NCI-H2081 treated with DMSO at 0.1 percent for 48 hours (cell line): ENCODE data around the gene FUT7.
"Not testable (repeated sequence)": the region's sequence is repeated elsewhere in the genome, so short reads cannot be mapped to it uniquely, and the experiment has no call there.

Source experiments
- DNase-seq: peaks from one replicate; lab custom pipeline; 2025; lab: John Stamatoyannopoulos, UW

The FUT7 gene

DNA sequence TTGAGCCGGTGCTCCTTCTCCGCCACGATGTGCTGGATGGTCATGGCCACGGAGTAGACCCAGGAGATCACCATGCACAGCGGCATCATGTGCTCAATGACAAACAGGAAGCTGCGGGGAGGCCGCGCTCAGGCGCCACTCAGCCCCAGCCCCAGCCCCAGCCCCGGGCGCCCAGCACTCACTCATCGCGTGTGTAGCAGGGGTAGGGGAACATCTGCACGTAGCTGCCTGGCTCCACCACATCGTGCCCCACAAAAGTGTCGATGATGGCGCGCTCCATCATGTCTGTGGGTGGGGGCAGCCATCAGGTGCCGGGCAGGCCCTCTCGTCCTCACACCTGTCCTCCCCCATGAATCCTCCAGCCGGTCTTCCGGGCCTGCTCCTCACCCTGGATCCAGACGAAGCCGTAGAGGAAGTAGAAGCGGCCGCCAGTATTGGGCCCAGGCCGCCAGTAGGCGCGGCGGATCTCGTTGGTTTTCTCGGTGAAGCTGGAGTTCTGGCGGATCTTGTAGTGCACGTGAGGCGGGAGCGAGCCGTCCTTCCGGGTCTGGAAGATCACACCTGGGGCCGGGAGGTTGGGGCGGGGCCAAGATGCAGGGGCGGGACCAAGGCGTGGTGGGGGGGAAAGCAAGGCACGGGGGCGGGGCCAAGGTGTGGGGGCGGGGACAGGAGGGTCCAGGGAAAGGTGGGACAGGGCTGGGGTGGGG lies 13.9 kb downstream of the FUT7 start:
- no peak for DNase-seq

DNA sequence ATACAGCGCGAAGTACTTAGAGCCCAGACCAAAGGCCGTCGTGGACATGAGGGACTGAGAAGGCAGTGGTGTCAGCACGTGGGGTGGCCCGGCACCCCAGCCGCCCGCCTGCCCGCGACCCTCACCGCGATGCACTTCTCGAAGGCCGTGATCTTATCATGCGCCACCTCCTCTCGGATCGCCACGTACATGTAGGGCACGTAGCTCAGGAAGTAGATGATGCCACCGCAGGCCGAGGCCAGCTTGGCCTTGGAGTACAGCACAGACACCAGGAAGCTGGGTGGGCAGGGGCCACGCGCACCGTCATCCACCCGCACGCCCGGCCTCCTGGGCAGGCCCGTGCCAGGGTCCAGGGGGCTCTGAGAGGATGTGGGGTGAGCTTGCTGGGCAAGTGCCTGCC lies 14.8 kb downstream of the FUT7 start:
- DNase-seq: no peak

DNA sequence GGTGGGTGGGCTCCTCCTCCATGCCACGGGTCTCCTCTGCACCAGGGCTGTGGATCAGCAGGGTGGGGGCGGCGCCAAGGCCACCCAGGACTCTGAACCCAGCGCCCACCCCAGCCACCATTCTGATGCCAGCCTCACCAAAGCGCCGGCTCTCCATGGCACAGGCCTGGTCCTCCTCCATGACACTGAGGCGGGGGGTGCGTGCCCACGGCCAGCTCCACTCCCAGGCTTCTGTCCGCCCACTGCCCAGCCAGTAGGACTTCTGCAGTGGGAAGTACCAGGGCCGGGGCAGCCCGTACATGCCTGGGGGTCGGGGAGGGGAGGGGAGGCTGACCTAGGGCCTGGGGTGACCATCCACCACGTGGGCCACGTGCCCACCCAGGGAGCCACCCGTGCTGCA lies 15.5 kb downstream of the FUT7 start:
- no peak for DNase-seq

DNA sequence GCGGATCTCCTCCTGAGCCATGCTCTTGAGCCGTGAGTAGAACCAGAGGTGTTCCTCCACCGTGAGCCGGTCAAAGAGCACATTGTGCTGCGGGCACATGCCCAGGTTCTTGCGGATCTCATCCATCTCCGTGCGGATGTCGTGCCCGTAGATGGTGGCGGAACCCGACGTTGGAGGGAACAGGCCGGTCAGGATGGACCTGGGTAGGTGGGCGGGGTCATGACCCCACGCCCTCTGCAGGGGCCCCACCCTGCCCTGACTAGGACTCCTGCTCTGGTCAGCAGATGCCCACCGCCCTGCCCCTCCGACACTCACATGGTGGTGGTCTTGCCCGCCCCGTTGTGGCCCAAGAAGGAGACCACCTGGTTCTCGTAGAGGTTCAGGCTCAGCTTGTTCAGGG lies 15.9 kb downstream of the FUT7 start:
- DNase-seq: no peak

DNA sequence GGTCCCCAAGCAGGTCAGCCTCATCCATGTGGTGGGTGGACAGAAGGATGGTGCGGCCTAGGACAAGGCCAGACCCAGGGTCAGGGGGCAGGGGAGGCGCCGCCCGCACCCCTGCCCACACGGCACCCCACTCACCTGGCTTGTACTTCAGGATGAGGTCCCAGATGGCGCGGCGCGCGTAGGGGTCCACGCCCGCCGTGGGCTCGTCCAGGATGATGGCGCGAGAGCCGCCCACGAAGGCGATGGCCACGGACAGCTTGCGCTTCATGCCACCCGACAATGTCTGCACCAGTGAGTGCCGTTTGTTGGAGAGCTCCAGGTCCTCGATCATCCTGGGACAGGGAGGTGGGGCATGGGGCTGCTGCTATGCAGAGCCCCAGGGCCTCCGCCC lies 16.4 kb downstream of the FUT7 start:
- no peak for DNase-seq

DNA sequence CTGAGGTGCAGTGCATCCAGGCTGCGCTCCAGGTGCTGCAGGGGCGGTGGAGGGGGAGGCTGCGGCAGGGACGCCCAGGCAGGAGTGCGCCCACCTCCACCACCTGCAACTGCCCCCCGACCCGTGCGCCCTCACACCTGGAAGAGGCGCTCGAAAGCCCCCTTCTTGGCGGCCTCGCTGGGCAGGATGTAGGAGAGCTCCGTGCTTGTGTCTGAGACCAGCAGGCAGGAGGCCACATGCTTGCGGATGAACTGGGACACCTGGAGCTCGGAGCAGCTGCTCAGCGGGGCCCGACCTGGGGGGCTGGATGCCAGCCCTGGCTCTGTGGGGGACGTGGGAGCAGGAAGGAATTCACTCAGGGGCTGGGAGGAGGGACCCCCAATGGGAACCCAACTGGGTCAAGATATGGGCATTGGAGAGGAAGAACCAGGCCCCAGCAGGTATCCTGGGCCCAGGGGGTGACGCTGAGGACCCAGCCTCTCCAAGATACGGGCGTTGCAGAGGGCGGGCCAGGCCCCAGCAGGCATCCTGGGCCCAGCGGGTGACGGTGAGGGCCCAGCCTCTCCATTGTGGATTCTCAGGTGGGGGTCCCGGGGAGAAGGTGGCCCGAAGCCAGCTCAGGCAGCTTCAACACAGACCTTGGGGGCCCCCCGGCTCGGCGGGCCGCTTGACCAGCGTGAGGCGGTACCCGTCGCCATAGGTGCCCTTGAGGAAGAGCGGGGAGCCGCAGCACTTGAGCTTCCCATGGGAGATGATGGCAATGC lies 16.9 kb downstream of the FUT7 start:
- DNase-seq: no peak

DNA sequence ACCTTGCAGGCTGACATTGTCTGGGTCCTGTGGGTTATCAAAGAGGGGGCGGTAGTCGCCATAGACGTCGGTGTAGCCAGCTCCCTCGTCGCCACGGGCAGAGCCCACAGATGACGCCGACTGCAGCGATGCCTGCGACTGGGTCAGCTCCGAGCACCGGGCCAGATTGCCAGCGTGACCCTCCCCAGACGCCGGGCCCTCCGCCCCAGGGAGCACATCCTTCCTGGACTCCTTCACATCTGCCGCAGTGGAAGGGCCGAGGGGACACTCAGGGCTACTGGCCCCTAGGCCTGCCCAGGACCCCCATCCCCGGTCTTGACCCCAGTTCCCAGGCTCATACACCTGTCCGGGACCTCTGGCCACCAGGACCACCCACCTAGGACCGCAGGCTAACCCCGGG lies 17.7 kb downstream of the FUT7 start:
- no peak for DNase-seq

DNA sequence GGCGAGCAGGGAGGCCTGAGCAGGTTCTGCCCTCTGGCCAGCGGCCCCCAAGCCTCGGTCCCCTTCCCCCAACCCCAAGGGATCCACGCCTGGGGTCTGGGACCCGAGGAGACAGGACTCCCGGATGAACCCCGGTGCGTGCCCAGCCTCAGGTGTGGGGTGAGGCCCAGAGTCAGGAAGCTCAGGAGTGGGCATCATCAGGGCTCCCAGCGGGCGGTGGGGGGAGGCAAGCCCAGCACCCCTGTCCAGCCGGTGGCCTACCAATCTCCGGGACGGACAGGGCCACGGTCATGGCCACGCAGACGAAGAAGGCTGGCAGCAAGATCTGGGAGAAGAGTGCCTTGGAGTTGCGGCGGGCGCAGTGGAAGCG lies 18.3 kb downstream of the FUT7 start:
- DNase-seq: no peak

DNA sequence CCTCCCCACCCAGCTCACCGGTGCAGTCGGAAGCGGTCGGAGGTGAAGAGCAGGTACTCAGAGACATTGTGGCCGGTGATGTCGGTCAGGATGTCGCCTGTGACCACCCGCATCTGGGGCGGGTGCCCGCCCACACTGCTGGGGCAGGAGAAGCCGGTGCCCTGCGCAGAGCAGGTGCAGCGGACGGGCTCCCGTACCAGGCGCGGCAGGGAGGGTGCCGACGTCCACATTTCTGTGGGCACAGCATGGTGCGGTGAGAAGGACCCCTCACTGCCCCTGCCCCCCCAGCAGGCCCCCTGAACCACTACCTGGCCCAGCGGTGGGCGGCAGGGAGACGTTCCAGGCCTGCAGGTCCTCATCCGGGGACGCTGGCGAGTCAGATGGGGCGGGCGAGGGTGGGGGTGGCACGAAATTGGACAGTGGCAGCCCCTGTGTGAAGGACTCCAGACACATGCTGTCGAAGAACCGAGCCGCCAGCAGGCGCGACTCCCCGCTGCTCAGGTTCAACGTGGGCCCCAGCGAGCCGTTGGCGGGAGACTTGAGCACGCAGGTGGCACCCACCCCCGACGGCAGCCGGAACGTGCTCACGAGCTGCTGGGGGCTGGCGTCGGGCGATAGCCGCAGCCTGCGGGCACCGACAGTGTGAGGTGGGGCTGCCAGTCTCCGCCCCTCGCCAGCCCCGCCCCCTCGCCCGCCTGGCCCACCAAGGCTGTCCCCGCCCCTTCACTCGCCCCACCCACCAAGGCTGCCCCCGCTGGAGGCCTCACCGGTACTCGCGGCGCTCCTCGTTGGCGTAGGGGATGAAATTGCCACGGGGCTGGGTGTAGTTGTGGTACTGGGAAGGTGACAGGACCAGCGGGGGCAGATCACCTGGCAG lies 19.0 kb downstream of the FUT7 start:
- no peak for DNase-seq

DNA sequence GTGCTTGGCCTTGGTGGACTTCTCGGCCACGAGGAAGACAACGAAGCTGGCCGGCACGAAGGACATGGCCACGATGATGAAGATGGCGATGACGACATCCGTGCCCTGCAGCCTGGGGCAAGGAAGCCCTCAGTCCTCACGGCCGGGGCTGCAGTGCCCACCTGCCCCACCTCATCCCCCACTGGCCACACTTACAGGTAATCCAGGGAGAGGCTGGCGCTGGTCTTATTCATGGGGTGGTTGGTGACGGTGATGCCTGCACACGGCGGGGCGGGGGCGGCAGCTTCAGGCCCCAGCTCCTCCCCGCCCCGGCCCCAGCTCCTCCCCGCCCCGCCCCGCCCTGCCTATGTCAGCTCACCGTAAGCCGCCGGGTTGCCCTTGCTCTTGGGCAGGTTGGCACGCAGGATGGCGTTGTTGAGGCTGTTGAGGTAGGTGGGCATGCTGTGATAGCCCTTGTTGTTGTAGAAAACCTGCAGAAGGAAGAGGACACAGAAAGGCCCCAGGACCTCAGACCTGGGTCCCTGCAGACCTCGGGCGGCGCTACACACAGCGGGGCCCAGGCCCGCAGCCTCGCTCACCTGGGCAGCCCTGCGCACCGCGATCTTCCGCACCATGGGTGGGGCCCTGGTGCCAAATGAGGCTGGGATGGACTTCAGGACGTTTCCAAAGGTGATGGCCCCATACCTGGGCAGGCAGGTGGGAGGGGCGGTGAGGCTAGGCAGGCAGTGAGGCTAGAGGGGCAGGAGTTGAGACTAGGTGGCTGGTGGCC lies 19.8 kb downstream of the FUT7 start:
- DNase-seq: no peak

DNA sequence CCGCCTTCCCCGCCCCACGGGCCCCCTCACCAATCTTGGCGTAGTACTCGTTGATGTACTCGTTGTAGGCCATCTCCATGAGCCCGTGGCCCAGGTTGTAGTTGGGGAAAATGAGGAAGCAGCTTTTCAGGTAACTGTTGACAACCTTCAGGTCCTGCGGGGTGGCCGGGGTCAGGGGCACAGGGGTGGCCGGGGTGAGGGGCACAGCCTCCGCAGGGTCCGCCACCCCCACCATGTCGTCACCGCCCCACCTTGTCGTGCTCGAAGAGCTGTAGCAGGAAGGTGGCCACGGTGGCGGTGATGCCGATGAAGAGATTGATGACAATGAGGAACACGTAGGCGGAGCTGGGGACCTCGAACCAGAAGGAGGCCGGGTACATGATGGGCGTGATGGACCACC lies 20.7 kb downstream of the FUT7 start:
- DNase-seq: no peak

DNA sequence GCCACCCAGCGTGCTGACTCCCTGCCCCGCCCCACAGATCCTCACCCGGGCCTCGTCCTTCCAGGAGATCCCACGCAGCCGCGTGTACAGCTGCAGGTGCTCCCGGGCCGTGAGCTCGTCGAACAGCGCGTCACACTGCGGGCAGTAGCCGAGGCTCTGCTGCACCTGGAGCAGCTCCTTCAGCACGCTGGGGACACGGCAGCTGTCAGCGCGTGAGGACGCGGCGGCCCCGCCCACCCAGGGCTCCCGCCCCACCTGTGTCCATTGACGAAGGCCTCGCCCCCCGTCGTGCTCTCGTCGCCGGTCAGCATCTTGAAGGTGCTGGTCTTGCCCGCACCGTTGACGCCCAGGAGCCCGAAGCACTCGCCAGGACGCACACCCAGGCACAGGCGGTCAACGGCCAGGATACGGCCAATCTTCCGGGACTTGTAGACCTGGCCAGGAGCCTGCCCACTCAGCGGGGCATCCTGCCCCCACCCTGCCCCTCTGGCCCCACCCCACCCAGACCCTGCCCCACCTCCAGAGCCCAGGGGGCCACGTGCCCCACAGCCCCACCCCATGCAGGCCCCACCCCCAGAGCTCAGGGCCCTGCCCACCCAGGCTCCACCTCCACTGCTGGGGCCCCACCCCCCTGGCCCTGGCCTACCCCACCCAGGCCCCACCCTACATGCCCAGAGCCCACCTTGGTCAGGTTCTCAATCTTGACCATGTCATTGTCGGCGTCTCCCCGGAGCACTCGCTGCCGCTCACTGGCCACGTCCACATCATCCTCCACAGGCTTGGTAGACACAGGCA lies 21.8 kb downstream of the FUT7 start:
- no peak for DNase-seq

DNA sequence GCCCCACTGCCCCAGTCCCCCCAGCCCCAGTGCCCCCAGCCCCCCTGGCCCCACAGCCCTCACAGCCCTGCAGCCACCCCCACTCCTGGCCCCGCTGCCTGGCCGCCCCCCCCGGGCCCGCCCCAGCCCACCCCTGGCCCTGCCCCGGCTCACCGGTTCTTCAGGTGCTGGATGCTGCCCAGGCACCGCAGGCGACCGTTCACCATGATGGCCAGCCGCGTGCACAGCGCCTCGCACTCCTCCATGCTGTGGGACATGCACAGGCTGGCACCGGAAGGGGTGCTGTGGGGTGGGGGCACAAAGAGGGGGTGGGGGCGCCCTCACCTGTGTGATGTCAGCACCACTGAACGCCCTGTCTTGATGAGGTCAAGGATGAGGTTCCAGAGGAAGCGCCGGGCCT lies 22.7 kb downstream of the FUT7 start:
- no peak for DNase-seq

DNA sequence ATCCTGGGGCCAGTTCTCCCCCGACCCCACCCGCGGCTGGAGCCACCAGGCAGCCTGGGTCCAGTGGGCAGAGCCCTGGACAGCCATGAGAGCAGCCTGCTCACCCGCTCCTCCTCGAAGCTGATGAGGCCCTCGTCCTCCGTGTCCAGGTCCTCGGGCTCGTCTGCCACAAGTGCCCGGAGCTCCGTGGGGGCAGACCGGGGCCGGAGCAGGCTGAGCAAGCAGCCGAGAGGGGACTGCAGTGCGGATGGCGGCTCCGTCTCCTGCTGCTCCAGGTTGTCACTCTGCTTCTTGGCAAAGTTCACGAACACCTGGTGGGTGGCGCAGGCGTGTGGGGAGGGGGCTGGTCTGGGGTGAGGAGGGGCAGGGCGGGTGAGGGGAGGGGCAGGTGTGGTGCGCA lies 23.6 kb downstream of the FUT7 start:
- no peak for DNase-seq

DNA sequence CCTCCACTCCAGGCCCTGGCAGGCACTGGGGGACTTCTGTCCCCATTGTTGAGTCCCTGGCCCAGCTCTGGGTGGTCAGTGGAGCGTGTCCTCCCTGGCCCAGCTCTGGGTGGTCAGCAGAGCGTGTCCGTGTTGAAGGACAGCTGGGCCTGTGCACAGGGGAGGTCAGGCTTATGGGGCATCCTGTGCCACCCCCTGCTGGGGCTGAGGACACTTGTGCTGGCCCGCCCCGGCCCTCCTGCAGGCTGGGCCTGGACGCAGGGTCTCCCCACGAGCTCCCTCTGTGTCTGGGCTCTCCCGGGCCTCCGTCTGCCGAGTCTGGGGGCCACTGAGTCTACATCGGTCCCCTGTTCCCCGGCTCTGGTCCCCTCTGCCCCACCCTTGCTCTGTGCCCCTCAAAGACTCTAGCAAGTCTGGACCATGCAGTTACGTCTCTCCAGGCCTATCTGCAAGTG lies 24.0 kb downstream of the FUT7 start:
- no peak for DNase-seq

DNA sequence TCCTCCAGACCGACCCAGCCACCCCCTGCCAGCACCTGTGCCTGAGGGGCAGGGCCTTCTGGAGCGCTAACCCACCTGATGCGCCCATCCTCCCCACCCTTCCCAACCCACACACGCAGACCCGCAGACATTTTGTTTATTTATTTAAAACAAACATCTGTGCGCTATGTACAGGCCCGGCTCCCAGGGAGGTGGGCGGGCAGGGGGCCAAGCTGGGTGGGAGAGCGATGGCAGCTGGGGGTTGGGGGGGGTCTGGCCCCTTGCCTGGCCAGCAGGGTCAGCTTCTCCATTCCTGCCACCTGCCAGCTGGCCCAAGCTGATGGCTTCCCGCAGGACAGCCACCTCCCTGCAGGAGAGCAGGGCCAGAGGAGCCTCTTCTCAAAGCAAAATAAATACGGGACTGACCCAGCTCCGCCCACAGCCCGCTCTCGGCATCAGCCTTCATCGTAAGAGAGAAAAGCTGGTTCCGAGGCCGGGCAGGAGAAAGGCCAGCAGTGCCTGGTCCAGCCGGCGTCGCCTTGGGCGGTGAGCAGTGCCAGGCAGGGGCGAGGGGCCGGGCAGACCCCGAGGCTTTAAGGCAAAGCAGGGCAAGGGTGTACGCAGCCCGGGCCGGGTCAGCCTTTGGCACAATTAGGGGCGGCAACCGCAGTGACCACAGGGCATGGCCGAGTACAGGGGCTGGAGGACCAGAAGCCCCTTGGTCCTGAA lies 24.6 kb downstream of the FUT7 start:
- no peak for DNase-seq

DNA sequence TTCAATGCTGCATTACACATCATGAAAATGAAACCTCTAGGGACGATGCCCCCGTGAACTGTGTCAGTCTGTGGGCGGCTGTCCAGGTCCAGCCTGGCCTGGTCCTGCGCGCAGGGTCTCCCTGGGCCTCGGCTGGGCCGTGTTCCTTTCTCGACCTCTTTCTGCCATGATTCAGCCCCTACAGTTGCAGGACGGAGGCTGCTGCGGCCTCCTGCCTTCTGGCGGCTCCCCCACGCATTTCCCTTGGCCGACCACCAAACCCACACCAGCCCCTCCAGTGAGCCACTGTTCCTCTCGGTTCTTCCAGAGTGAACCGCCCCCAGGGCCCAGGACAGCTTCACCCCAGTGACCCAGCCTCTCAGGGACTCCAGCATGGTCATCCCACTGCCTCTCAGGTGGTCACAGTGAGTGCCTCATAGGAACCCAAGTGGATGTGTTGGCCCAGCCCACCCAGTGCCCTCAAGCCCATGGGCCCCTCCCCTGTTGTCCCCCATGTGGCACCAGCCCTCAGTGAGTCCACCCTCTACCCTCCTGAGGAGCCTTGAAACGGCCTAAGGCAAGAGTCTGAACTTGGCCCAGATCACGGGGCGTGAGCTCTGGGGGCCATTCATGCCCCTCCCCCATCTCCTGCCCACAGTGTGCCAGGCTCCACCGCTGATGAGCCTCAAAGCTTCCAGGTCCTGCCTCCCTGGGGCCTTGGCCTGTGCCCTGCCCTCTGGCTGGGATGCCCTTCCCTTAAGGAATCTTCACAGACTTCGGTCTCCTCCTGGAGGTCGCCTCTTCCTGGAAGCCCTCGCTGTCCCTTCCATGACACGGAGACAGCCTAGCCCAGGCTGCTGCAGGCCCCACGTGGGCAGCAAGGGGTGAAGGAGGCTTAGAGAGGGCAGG lies 25.5 kb downstream of the FUT7 start:
- no peak for DNase-seq

DNA sequence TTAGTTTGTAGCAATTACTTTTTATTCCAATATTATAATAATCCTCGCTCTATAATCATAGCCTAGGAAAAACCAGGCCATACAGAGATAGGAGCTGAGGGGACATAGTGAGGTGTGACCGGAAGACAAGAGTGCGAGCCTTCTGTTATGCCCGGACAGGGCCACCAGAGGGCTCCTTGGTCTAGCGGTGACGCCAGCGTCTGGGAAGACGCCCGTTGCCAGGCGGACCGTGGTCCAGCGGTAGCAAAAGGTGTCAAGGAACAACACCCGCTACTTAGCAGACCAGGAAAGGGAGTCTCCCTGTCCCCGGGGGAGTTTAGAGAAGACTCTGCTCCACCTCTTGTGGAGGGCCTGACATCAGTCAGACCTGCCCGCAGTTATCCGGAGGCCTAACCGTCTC lies 27.6 kb downstream of the FUT7 start:
- not testable (repeated sequence) for DNase-seq

DNA sequence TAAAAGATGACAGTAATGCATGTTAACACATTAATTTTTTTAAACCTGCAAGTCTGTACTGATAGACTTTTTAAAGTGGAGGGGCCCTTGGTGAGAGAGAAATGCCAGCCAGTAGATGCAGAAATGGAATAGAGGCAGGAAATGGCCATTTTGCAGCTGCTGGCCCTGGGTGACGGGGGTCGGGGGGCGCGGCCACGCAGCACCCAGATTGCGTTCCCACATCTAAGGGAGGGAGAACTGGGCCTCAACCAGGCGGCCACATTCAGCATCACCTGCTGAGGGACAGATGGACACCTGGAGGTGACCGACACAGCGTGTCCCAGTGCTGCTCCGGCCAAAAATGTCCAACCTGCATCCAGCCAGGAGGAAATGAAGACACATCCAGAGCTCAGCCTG lies 29.2 kb downstream of the FUT7 start:
- DNase-seq: no peak
